Measurements from ENCODE around the gene RGL4.

RGL4 gene

GRCh38 chr22:23744001-23744400 lies 53.2 kb downstream of the RGL4 start:
- DNase-seq: no peak

GRCh38 chr22:23744485-23744884 lies 53.7 kb downstream of the RGL4 start:
- DNase-seq: no peak

- DNase-seq: no peak
These were observed 55.0 kb downstream of the RGL4 start for GRCh38 chr22:23745791-23746190.
